Activated CD8-positive, alpha-beta T cell treated with anti-CD3 and anti-CD28 coated beads for 36 hours (primary cell): Measurements from ENCODE around the gene LONRF2. TPM values are rescaled to one million over a fixed set of nuclear protein-coding genes. Genes with fewer than 3 reads are reported as not detected.

Experiments
- ATAC-seq: fragments of 200-7000 bp; cut with Tn5 transposase; one replicate; pipeline ENCODE4 v1.10.0; 2021; ENCODE audit warnings: mild to moderate bottlenecking, moderate library complexity
- CTCF ChIA-PET: fragments of 350-600 bp; sonication (Branson Sonifier 250); formaldehyde crosslinking; loops from one replicate; lab custom pipeline; 2021; ENCODE audit warnings: antibody characterized with exemption; lab: Charles Lee
- POLR2A ChIA-PET: fragments of 350-600 bp; sonication (Branson Sonifier 250); formaldehyde crosslinking; loops from one replicate; lab custom pipeline; 2021; ENCODE audit warnings: antibody characterized with exemption; lab: Charles Lee
- DNase-seq: peaks from one replicate; pipeline ENCODE4 v3.0.0-alpha.2; 2020
- H3K27ac Mint-ChIP-seq: one replicate; pipeline ENCODE4 v1.8.0; 2021; ENCODE audit warnings: mild to moderate bottlenecking, mixed read lengths
- H3K27me3 Mint-ChIP-seq: one replicate; pipeline ENCODE4 v1.8.0; 2021; ENCODE audit warnings: mixed read lengths
- H3K36me3 Mint-ChIP-seq: one replicate; pipeline ENCODE4 v1.8.0; 2021; ENCODE audit warnings: low read depth, mixed read lengths
- H3K4me1 Mint-ChIP-seq: one replicate; pipeline ENCODE4 v1.8.0; 2021; ENCODE audit warnings: low read depth, mixed read lengths
- H3K4me3 Mint-ChIP-seq: one replicate; pipeline ENCODE4 v1.8.0; 2021; ENCODE audit warnings: mild to moderate bottlenecking, moderate library complexity, mixed read lengths
- H3K9me3 Mint-ChIP-seq: one replicate; pipeline ENCODE4 v1.8.0; 2021; ENCODE audit warnings: mixed read lengths
- CTCF ChIP-seq: fragments of 200-600 bp; IDR thresholded peaks from one replicate; pipeline ENCODE4 v1.8.0; 2022; ENCODE audit warnings: antibody characterized with exemption, mild to moderate bottlenecking
- intact Hi-C: fragments of 100-400 bp; cut with micrococcal nuclease; formaldehyde crosslinking; loops from one replicate; pipeline ENCODE4 v1.10.0; 2022
- total RNA-seq, 2 experiments: library from RNA; stranded (reverse); gene quantifications; one replicate each; pipeline ENCODE4 v1.2.3, GENCODE V29; 2021

Gene LONRF2
- total RNA-seq, 2 experiments from 2014 or later, result 0.04 to 0.20 TPM

GRCh38 chr2:100268986-100269385 lies 53.3 kb downstream of the LONRF2 start:
- intact Hi-C loops, result no loop called here
- no peaks in the 10 kb centered on the region for H3K36me3 Mint-ChIP-seq
- POLR2A ChIA-PET, result no interaction called here
- CTCF ChIA-PET, result interaction anchor here (1.7 kb wide), 1 partner anchor 112 kb away, joined by 8 read pairs; no protein-coding TSS in a partner anchor
- H3K9me3 Mint-ChIP-seq, result no peaks in the 10 kb centered on the region
- H3K27me3 Mint-ChIP-seq, result no peaks in the 10 kb centered on the region
- ATAC-seq (no peak), DNase-seq (no peak)
- no peak for TF ChIP-seq CTCF
- peaks cover 3% of the 10 kb centered on the region for H3K4me1 Mint-ChIP-seq
- no peak overlapping the region for H3K27ac Mint-ChIP-seq
- no peak overlapping the region for H3K4me3 Mint-ChIP-seq

GRCh38 chr2:100267751-100268150 lies 54.5 kb downstream of the LONRF2 start:
- intact Hi-C loops, result no loop called here
- POLR2A ChIA-PET, result no interaction called here
- Mint-ChIP-seq H3K27me3 (no peaks in the 10 kb centered on the region), H3K4me3 (no peak overlapping the region), H3K4me1 (no peaks in the 10 kb centered on the region), H3K9me3 (no peaks in the 10 kb centered on the region), H3K27ac (no peak overlapping the region), H3K36me3 (no peaks in the 10 kb centered on the region)
- CTCF ChIA-PET, result interaction anchor here (3.3 kb wide), 1 partner anchor 113 kb away, joined by 24 read pairs; no protein-coding TSS in a partner anchor
- DNase-seq (no peak), ATAC-seq (no peak)
- no peak for TF ChIP-seq CTCF

- POLR2A ChIA-PET, result interaction anchor here (1.0 kb wide), 1 partner anchor 25 kb away, joined by 3 read pairs; no protein-coding TSS in a partner anchor
- intact Hi-C loops, result no loop called here
- DNase-seq (no peak), ATAC-seq (no peak)
- no peak for TF ChIP-seq CTCF
- H3K27ac Mint-ChIP-seq, result no peak overlapping the region
- H3K27me3 Mint-ChIP-seq, result no peaks in the 10 kb centered on the region
- no peak overlapping the region for H3K4me3 Mint-ChIP-seq
- no peaks in the 10 kb centered on the region for H3K4me1 Mint-ChIP-seq
- no peaks in the 10 kb centered on the region for H3K36me3 Mint-ChIP-seq
- CTCF ChIA-PET, result interaction anchor here (1.5 to 3.3 kb wide), 4 partner anchors 21 to 114 kb away, joined by 3 to 24 read pairs (median 4); no protein-coding TSS in a partner anchor
- H3K9me3 Mint-ChIP-seq, result no peaks in the 10 kb centered on the region
Observed at GRCh38 chr2:100266126-100266525, 56.2 kb downstream of the LONRF2 start.

- Mint-ChIP-seq H3K27ac (no peak overlapping the region), H3K4me1 (no peaks in the 10 kb centered on the region), H3K36me3 (no peaks in the 10 kb centered on the region), H3K27me3 (no peaks in the 10 kb centered on the region), H3K9me3 (no peaks in the 10 kb centered on the region), H3K4me3 (no peak overlapping the region)
- intact Hi-C loops, result no loop called here
- DNase-seq, result no peak
- TF ChIP-seq CTCF, result no peak
- ATAC-seq, result no peak
- CTCF ChIA-PET, result interaction anchor here (3.3 kb wide), 1 partner anchor 115 kb away, joined by 24 read pairs; no protein-coding TSS in a partner anchor
- POLR2A ChIA-PET, result interaction anchor here (1.0 kb wide), 1 partner anchor 26 kb away, joined by 3 read pairs; no protein-coding TSS in a partner anchor
Observed at GRCh38 chr2:100265226-100265625, 57.1 kb downstream of the LONRF2 start.

GRCh38 chr2:100264651-100265050 lies 57.6 kb downstream of the LONRF2 start:
- no peaks in the 10 kb centered on the region for H3K9me3 Mint-ChIP-seq
- H3K27me3 Mint-ChIP-seq, result no peaks in the 10 kb centered on the region
- intact Hi-C loops, result no loop called here
- no peak overlapping the region for H3K4me3 Mint-ChIP-seq
- DNase-seq, result no peak
- H3K36me3 Mint-ChIP-seq, result no peaks in the 10 kb centered on the region
- no peak overlapping the region for H3K27ac Mint-ChIP-seq
- no peak for TF ChIP-seq CTCF
- ChIA-PET CTCF (interaction anchor here (4.9 kb wide), 1 partner anchor 116 kb away, joined by 133 read pairs; no protein-coding TSS in a partner anchor), POLR2A (no interaction called here)
- no peaks in the 10 kb centered on the region for H3K4me1 Mint-ChIP-seq
- ATAC-seq, result no peak
